Endothelial cell of umbilical vein (primary cell): Measurements from ENCODE around the gene GJA1. TPM values are rescaled to one million over a fixed set of nuclear protein-coding genes. Genes with fewer than 3 reads are reported as not detected.
A peak's percentile ranks its signal among the peaks of the same experiment; 100 is the strongest.
"Not testable (repeated sequence)": the region's sequence is repeated elsewhere in the genome, so short reads cannot be mapped to it uniquely, and the experiment has no call there.

Experiments
- BruUV-seq: library from RNA; stranded (reverse); fragments of 400-500 nt; replicated peaks from 2 replicates; lab custom pipeline; 2021; lab: Mats Ljungman, UMichigan
- CTCF ChIA-PET: fragments of 300-600, 350-600 bp; sonication (Branson Sonifier 250); formaldehyde crosslinking; loops from one replicate; lab custom pipeline; 2021; ENCODE audit warnings: antibody characterized with exemption, inconsistent platforms; lab: Charles Lee
- POLR2A ChIA-PET: fragments of 300-600, 350-600 bp; sonication (Branson Sonifier 250); formaldehyde crosslinking; loops from one replicate; lab custom pipeline; 2021; ENCODE audit warnings: antibody characterized with exemption, inconsistent platforms; lab: Charles Lee
- DNase-seq: peaks from one replicate; pipeline ENCODE4 v3.0.0-alpha.2; 2011; ENCODE audit warnings: low read depth, low spot score
- FAIRE-seq: peaks from 2 replicates; lab custom pipeline; 2011; peaks lifted over from hg19 to GRCh38; lab: Jason Lieb, UNC
- H2AFZ ChIP-seq: 2 replicates; pipeline ENCODE4 v1.6.0; 2012; ENCODE audit warnings: low read depth, low read length, control low read depth, inconsistent platforms
- H3K27ac ChIP-seq: 2 replicates; pipeline ENCODE4 v1.5.1; 2011; ENCODE audit warnings: low read depth, mild to moderate bottlenecking, control low read depth, low read length, moderate library complexity; ENCODE audit not compliant: insufficient read depth
- H3K27me3 ChIP-seq, 2 experiments: 2 replicates each; pipeline versions ENCODE4 v1.6.0 to v1.6.1; 2011; ENCODE audit warnings: low read length in 2 of 2, mixed read lengths in 1 of 2; ENCODE audit not compliant: control insufficient read depth in 2 of 2, insufficient read depth in 2 of 2
- H3K36me3 ChIP-seq, 2 experiments: 2 replicates in 1 of 2; 3 replicates in 1 of 2; pipeline ENCODE4 v1.5.1; 2011; ENCODE audit warnings: low read length in 2 of 2, mild to moderate bottlenecking in 1 of 2, moderate library complexity in 1 of 2; ENCODE audit not compliant: control insufficient read depth in 2 of 2, insufficient read depth in 2 of 2; ENCODE audit errors: extremely low read depth in 1 of 2
- H3K4me1 ChIP-seq: 3 replicates; pipeline ENCODE4 v1.5.1; 2011; ENCODE audit warnings: mild to moderate bottlenecking, low read length; ENCODE audit not compliant: control insufficient read depth, insufficient read depth; ENCODE audit errors: extremely low read depth
- H3K4me2 ChIP-seq: 2 replicates; pipeline ENCODE4 v1.6.1; 2011; ENCODE audit warnings: low read length, control low read depth, mixed read lengths; ENCODE audit not compliant: insufficient read depth
- H3K4me3 ChIP-seq, 3 experiments: fragments of 200-600 bp in 1 of 3; sonication (generic), shearing (Covaris generic) in 1 of 3; replicated peaks in 1 of 3; 2 replicates each; pipeline ENCODE4 v1.5.1; 2011 to 2016; ENCODE audit warnings: control low read depth in 3 of 3, low read length in 3 of 3, mild to moderate bottlenecking in 2 of 3, inconsistent platforms in 1 of 3, low read depth in 1 of 3, moderate library complexity in 1 of 3; ENCODE audit not compliant: insufficient read depth in 1 of 3
- H3K79me2 ChIP-seq: 2 replicates; pipeline ENCODE4 v1.6.0; 2012; ENCODE audit warnings: low read length, inconsistent platforms; ENCODE audit not compliant: control insufficient read depth, insufficient read depth
- H3K9ac ChIP-seq: replicated peaks from 2 replicates; pipeline ENCODE3; 2011; ENCODE audit warnings: low read length, control low read depth; ENCODE audit not compliant: insufficient read depth; ENCODE audit errors: extremely low read depth
- H3K9me1 ChIP-seq: replicated peaks from 3 replicates; pipeline ENCODE4 v1.6.0; 2011; ENCODE audit warnings: mild to moderate bottlenecking, low read length; ENCODE audit not compliant: control insufficient read depth, insufficient read depth; ENCODE audit errors: extremely low read depth
- H3K9me3 ChIP-seq: replicated peaks from 2 replicates; pipeline ENCODE4 v1.5.1; 2012; ENCODE audit warnings: low read length, inconsistent platforms; ENCODE audit not compliant: control insufficient read depth, insufficient read depth
- H4K20me1 ChIP-seq: replicated peaks from 2 replicates; pipeline ENCODE3; 2011; ENCODE audit warnings: mild to moderate bottlenecking, low read length; ENCODE audit not compliant: control insufficient read depth, insufficient read depth; ENCODE audit errors: extremely low read depth
- CTCF ChIP-seq, 2 donors: IDR thresholded peaks; 1 replicate in 1 of 2; 2 replicates in 1 of 2; pipeline ENCODE4 v1.5.1; 2011; ENCODE audit warnings: low read length in 2 of 2, mild to moderate bottlenecking in 2 of 2, moderate library complexity in 2 of 2, control low read depth in 1 of 2, inconsistent platforms in 1 of 2, low read depth in 1 of 2; ENCODE audit not compliant: insufficient read depth in 1 of 2; ENCODE audit errors: extremely low read depth in 1 of 2
- FOS ChIP-seq: IDR thresholded peaks from 2 replicates; pipeline ENCODE4 v1.6.1; 2011; ENCODE audit warnings: mild to moderate bottlenecking, low read length, moderate library complexity, borderline replicate concordance; ENCODE audit not compliant: insufficient read depth
- dilution Hi-C: fragments of 300-500 bp; cut with MboI; formaldehyde crosslinking; loops from one replicate; pipeline ENCODE4 v1.15.0; 2019; ENCODE audit warnings: low sequenced_read_pairs; ENCODE audit not compliant: extremely low pct_ligation_motif_present
- intact Hi-C: fragments of 100-400 bp; cut with micrococcal nuclease; formaldehyde crosslinking; loops from one replicate; pipeline ENCODE4 v1.10.0; 2022
- polyA plus RNA-seq, 4 experiments: library from polyadenylated mRNA; depleted of rRNA in 3 of 4; stranded (reverse) in 3 of 4; unstranded in 1 of 4; fragments of >200 nt; gene quantifications; 2 replicates each; pipeline versions ENCODE4 v1.2.1 to v1.2.3, GENCODE V29; 2011 to 2012; ENCODE audit warnings: missing spikeins in 1 of 4
- total RNA-seq: library from RNA; stranded (reverse); gene quantifications from 2 replicates; pipeline ENCODE4 v1.2.3, GENCODE V29; 2021

Gene GJA1
- total and polyA plus RNA-seq, 2 donors (not counting 3 experiments of a cell fraction or from before 2014, with no cell fraction given) = 185 to 235 TPM

GRCh38 chr6:121430514-121431460 lies 4.7 kb upstream of the GJA1 start:
- Histone ChIP-seq H3K4me2 (peak overlapping the region; percentile 24), H3K9me1 (no peaks in the 10 kb centered on the region), H3K4me3 (no peak overlapping the region), H3K36me3 (no peaks in the 10 kb centered on the region), H3K27ac (no peak overlapping the region), H3K9ac (no peak overlapping the region), H3K4me1 (peaks cover 13% of the 10 kb centered on the region), H2AFZ (peak overlapping the region; percentile 48), H3K9me3 (no peaks in the 10 kb centered on the region), H4K20me1 (no peaks in the 10 kb centered on the region), H3K79me2 (peaks cover 6% of the 10 kb centered on the region), H3K27me3 (no peaks in the 10 kb centered on the region)
- TF ChIP-seq FOS (no peak), CTCF (IDR thresholded peaks at IDR 0.05; ENCODE audit: extremely low read depth in 1 of 2, insufficient read depth in 1 of 2, low read depth in 1 of 2, low read length in 2 of 2) (peak; percentile 47 to 49)
- CTCF ChIA-PET = interaction anchor here (0.6 to 5.7 kb wide), 16 partner anchors 12 to 1100 kb away, joined by 3 to 108 read pairs (median 4); no protein-coding TSS in a partner anchor
- POLR2A ChIA-PET = no interaction called here
- FAIRE-seq (peak; percentile 82), DNase-seq (peak; percentile 77)
- dilution Hi-C loops (loop anchor here (10.0 kb wide), 1 partner anchor 234 kb away; no protein-coding TSS in a partner anchor), intact Hi-C loops (loop anchor here (1.0 to 10.0 kb wide), 5 partner anchors 294 to 1104 kb away; no protein-coding TSS in a partner anchor)
- no TSS peak for BruUV-seq

GRCh38 chr6:121431776-121432175 lies 3.7 kb upstream of the GJA1 start:
- H3K9me3 ChIP-seq, H3K9me1 ChIP-seq, H3K27me3 ChIP-seq, H3K4me3 ChIP-seq, BruUV-seq, POLR2A ChIA-PET, H2AFZ ChIP-seq, H3K27ac ChIP-seq, H3K36me3 ChIP-seq, DNase-seq, H3K4me2 ChIP-seq, H3K9ac ChIP-seq, FAIRE-seq, H4K20me1 ChIP-seq: not testable (repeated sequence)
- CTCF ChIA-PET = interaction anchor here (0.8 to 5.7 kb wide), 8 partner anchors 12 to 1098 kb away, joined by 3 to 108 read pairs (median 4); no protein-coding TSS in a partner anchor
- peaks cover 13% of the 10 kb centered on the region for H3K4me1 ChIP-seq
- intact Hi-C loops (loop anchor here (10.0 kb wide), 3 partner anchors 293 to 1103 kb away; no protein-coding TSS in a partner anchor), dilution Hi-C loops (loop anchor here (10.0 kb wide), 1 partner anchor 233 kb away; no protein-coding TSS in a partner anchor)
- H3K79me2 ChIP-seq = peaks cover 16% of the 10 kb centered on the region
